Coronary artery (tissue), 2 donors: ENCODE measurements around the gene FASTKD3.

Source experiments
- DNase-seq: peaks from one replicate; pipeline ENCODE4 v3.0.0-alpha.2; 2017; ENCODE audit warnings: low spot score
- H3K27ac ChIP-seq, 2 donors: fragments of 200-600 bp; sonication (generic); one replicate each; pipeline ENCODE4 v1.5.1; 2016 to 2019
- H3K4me3 ChIP-seq: fragments of 200-600 bp; sonication (generic); 2 replicates; pipeline ENCODE4 v1.5.1; 2016; ENCODE audit warnings: mild to moderate bottlenecking, moderate library complexity
- CTCF ChIP-seq: fragments of 200-600 bp; sonication (generic); IDR thresholded peaks from one replicate; pipeline ENCODE4 v1.5.1; 2019; ENCODE audit warnings: antibody characterized with exemption

Gene FASTKD3

GRCh38 chr5:7886849-7887475, 18.1 kb upstream of the FASTKD3 start:
- TF ChIP-seq CTCF: no peak
- Histone ChIP-seq H3K4me3 (no peak overlapping the region), H3K27ac (no peak overlapping the region)
- DNase-seq: no peak

- no peak overlapping the region for H3K27ac ChIP-seq
- DNase-seq: no peak
- no peak for TF ChIP-seq CTCF
- H3K4me3 ChIP-seq: no peak overlapping the region
Measured at GRCh38 chr5:7884491-7885267, 15.8 kb upstream of the FASTKD3 start.

GRCh38 chr5:7882926-7883325, 14.1 kb upstream of the FASTKD3 start:
- DNase-seq: no peak
- no peak for TF ChIP-seq CTCF
- Histone ChIP-seq H3K27ac (no peak overlapping the region), H3K4me3 (no peak overlapping the region)

- Histone ChIP-seq H3K27ac (no peak overlapping the region), H3K4me3 (no peak overlapping the region)
- DNase-seq: no peak
- no peak for TF ChIP-seq CTCF
Measured at GRCh38 chr5:7881816-7882215, 13.0 kb upstream of the FASTKD3 start.

- TF ChIP-seq CTCF: no peak
- no peak for DNase-seq
- H3K27ac ChIP-seq: no peak overlapping the region
- no peak overlapping the region for H3K4me3 ChIP-seq
Measured at GRCh38 chr5:7881091-7881490, 12.3 kb upstream of the FASTKD3 start.

- H3K27ac ChIP-seq: no peak overlapping the region
- H3K4me3 ChIP-seq: no peak overlapping the region
- no peak for TF ChIP-seq CTCF
- DNase-seq: no peak
Measured at GRCh38 chr5:7878381-7878873, 9.6 kb upstream of the FASTKD3 start.

- H3K27ac ChIP-seq: no peak overlapping the region
- TF ChIP-seq CTCF: no peak
- no peak for DNase-seq
- no peak overlapping the region for H3K4me3 ChIP-seq
Measured at GRCh38 chr5:7877851-7878250, 9.0 kb upstream of the FASTKD3 start.
